Subcutaneous adipose tissue (tissue), 4 donors: ENCODE data around the gene GLIS2. TPM values are rescaled to one million over a fixed set of nuclear protein-coding genes. Genes with fewer than 3 reads are reported as not detected.

Source experiments
- total RNA-seq, 4 donors: library from RNA; depleted of rRNA; stranded (reverse); fragments of >200 nt; gene quantifications; one replicate each; pipeline ENCODE4 v1.1.0, GENCODE V29; 2016
- TF ChIP-seq, protein P1 (sequence below): fragments of 450-650 bp; IDR thresholded peaks from one replicate; pipeline ENCODE4 v1.5.1; 2016; ENCODE audit warnings: low read depth, mild to moderate bottlenecking, control low read depth, antibody characterized with exemption, moderate library complexity

The GLIS2 gene
- total RNA-seq, 4 donors from 2014 or later, result 0.85 to 2.1 (median 1.5) TPM

DNA sequence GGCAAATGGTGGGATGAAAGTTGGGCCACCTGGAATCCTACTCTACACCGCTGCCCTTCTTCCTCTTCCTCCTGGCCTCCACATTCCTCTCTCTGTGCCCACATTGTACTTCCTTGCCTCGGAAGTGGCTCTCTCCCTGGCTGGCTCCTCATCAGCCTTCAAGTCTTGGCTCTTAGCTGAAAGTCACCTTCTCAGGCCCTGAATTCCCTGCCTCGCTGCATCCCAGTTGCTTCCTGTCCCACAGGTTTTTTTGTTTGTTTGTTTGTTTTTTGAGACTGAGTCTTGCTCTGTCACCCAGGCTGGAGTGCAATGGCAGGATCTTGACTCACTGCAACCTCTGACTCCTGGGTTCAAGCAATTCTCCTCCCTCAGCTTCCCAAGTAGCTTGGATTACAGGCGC lies 37.8 kb downstream of the GLIS2 start:
- TF ChIP-seq, protein P1, sequence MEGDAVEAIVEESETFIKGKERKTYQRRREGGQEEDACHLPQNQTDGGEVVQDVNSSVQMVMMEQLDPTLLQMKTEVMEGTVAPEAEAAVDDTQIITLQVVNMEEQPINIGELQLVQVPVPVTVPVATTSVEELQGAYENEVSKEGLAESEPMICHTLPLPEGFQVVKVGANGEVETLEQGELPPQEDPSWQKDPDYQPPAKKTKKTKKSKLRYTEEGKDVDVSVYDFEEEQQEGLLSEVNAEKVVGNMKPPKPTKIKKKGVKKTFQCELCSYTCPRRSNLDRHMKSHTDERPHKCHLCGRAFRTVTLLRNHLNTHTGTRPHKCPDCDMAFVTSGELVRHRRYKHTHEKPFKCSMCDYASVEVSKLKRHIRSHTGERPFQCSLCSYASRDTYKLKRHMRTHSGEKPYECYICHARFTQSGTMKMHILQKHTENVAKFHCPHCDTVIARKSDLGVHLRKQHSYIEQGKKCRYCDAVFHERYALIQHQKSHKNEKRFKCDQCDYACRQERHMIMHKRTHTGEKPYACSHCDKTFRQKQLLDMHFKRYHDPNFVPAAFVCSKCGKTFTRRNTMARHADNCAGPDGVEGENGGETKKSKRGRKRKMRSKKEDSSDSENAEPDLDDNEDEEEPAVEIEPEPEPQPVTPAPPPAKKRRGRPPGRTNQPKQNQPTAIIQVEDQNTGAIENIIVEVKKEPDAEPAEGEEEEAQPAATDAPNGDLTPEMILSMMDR, result no peak

DNA sequence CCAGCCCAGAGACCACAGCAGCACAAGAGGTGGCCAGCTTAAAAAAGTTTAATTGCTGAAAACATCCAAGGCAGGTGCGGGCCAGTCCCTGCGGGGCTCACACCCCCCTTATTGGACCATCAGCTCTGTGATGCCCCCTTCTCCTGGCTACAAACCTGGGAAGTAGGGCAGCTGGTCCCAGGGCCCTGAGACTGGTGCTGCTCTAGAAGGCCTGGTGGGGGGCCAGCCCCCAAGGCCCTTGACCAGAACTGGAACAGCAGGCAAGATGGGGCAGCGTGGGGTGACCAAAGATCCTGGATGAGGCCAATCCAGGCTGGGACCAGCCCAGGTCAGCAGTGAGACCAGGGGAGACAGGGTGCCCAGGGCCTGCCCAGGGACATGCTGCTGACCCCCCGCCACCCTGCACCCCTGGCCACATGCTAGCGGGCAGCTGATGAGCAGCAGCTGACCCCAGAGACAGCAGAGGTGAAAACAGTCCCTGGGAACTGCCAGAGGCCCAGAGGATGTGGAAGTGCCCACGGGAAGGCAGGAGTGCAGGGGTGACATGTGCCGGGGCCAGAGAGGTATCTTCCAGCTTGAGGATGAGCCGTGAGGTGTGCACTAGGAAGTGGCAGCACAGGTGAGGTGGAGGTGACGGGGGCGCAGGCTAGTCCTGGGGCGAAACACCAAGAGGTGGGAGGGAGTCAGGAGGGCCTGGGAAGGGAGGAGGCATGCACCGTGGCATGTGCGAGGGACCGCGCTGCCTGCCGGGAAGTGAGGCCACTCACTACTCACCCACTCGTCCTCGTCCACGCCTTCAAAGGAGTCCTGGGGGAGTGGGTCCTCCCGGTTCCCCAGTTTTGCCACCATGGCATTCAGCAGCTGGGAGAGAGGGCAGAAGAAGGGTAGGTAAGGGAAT lies 38.9 kb downstream of the GLIS2 start:
- TF ChIP-seq, protein P1, result no peak

DNA sequence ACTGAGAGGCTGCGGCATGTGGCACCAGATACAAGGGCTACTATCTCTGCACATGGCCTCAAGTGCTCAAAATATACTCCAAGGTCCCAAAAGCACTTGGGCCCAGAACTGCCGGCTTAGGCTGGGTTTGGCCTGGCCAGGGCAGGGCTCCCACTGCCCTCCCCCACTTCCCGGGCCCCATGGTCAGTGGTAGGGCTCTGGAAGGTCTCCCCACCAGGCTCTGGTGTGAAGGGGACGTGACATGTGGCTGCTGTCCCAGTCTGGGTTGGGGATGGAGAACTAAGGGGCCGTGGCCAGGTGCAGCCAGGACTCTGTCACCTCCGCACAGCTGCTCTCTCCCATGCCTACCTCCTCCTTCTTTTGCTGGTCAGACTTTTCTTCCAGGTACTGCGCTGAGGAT lies 41.0 kb downstream of the GLIS2 start:
- TF ChIP-seq, protein P1, result no peak

DNA sequence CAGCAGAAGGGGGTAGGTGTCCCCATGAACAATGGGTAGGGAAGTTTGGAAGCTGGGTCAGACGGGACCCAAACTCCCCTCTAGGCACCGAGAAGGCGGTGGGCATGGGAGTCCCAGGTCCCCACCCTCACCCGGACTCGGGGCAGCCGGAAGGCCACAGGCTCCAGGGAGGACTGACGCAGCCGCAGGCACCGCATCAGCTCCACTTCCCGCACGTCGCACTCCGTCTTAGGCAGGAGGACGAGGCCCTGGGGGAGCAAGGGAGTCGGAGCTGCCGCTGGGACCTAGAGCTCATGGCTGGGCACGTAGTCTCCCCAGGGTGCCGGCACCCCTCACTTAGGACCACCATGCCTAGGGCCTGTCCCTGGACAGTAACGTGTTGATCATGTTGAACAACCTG lies 42.4 kb downstream of the GLIS2 start:
- TF ChIP-seq, protein P1, result no peak

DNA sequence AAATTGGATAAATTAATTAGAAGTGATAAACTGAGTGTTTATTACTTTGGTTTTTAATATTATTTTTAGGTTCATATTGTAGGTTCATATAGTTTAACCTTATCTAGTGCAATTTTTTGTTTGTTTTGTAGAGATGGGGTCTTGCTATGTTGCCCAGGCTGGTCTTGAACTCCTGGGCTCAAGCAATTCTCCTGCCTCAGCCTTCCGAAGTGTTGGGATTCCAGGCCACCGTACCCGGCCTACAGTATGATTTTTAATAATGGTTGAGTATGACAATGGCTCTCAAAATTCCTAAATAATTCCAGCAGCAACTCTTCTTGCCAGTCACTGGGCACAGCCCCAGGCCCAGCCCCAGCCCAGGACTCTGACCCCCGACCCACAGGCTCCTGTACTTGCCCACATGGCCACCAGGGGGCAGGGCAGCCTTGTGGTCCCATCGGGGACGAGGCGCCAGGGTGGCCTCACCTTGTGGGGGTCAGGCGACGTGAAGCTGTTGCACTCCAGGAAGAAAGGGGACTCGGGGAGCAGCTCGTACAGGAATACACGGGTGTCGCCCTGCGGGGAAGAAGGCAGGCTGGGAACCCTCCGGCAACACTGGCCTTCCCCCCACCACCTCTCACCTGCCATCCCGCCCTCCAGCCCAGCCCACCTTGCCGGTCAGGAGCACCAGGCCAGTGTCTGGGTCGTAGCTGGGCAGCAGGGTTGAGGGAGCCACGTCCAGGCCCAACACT lies 43.1 kb downstream of the GLIS2 start:
- TF ChIP-seq, protein P1, result no peak

DNA sequence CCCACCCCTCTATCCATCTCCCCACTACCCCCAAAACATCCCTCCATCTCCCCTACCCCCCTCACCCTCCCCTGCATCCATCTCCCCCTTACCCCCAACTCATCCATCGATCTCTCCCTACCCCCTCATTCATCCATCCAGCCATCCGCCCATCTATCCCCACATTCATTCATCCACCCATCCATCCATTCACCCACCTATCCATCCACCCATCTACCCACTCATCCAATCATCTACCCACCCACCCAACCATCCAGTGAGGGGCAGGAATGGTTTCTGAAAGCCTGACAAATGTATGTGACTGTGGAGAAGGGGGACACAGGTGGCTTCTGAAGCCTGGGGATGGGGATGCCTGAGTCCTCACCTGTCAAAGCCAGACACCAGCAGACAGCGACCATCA lies 44.0 kb downstream of the GLIS2 start:
- TF ChIP-seq, protein P1, result no peak

DNA sequence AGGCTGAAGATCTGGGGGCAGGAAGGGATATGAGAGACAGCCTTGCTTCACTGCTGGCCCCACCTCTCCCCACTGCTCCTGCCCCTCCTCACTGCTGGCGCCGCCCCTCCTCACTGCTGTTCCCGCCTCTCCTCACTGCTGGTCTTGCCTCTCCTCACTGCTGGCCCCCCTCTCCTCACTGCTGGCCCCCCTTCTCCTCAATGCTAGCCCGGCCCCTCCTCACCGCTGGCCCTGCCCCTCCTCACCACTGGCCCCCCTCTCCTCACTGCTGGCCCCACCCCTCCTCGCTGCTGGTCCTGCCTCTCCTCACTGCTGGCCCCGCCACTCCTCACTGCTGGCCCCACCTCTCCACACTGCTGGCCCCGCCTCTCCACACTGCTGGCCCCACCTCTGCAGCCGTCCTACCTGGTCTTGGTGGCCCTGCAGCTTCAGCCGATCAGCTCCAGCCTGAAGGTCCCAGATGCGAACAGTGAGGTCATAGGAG lies 44.7 kb downstream of the GLIS2 start:
- TF ChIP-seq, protein P1, result no peak
